Measurements from ENCODE around the gene BTBD10.
A peak's percentile ranks its signal among the peaks of the same experiment; 100 is the strongest.

- TF ChIP-seq EZH2 (IDR thresholded peaks at IDR 0.05; ENCODE audit: low read length, missing control alignments), result no peak
- TF ChIP-seq CTCF (conservative IDR thresholded peaks at IDR 0.05 in 1 of 2, IDR thresholded peaks at IDR 0.05 in 1 of 2; ENCODE audit: low read depth in 1 of 2, low read length in 2 of 2), result peak in 1 of 2 donors; percentile 26
These were observed 108.7 kb downstream of the BTBD10 start for GRCh38 chr11:13354335-13354734.
